NCI-H146 (cell line): ENCODE results near the gene BFSP2.

ENCODE experiments used
- DNase-seq: peaks from one replicate; lab custom pipeline; 2025; lab: John Stamatoyannopoulos, UW

The BFSP2 gene

DNA sequence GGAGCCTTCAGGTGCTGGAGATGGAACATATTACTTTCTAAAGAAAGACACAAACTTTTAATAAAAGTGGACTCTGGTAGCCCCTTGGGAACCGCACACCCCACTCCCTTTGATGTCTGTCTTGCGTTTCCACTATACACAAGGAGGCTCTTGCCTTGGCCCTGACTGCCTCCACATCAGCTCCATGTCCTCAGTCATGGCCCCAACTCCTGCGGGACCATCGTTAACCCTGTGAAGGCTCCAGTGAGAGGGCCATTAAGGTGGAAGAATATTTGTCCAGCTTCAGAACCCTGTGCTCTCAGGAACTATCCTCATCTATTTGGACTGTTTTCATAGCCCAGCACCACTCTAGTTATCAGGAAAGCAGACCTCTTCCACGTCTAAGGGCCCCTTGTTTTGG lies 16.1 kb upstream of the BFSP2 start:
- DNase-seq = no peak

DNA sequence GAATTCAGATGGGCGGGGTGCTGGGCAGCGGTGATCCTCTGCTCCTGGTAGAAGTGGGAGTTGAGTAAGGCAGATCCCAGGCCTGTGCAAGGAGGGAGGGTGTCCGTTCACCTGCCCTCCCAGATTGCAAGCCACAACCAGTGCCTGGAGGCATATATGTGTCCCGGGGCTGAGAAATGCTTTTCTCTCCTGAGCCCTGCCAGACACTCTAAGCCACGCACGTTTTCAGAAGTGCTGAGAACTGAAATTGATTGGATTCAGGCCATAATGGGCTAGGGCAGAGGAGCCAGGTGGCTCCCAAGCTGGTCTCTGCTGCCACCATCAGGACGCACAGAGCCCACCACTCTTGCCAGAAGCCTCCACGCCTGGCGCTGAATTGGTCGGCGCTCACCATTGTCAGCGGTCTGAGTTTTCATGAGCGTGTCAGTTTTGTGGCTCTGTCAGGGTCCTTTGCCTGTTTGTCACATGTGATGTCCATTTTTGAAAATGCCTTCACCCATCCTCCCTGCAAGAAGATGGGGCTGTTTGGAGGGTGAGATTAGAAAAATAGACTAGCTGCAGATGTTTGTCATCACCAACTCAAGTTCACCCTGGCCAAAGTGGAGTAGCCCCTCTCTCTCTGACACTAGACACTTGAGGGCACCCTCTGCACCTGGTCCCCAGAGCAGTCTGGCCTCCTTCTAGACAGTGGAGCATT lies 15.4 kb upstream of the BFSP2 start:
- DNase-seq = peak; percentile 86

DNA sequence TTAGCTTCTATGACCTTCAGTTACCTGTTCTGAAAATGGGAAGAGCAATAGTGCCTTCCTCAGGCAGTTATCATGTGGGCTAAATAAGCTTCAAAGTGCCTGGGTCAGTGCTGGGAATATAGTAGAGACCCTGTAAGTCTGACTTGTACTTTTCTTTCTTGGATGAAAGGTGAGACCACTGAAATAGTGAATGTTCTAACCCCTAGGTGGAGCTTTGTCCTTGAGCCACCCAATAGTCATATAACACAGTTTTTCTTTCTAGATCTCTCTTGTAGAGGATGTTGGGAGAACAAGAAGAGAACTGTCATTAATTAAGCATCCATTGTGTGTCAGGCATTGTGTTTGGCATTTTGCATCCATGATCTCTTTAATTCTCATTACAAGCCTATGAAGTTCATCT lies 13.0 kb upstream of the BFSP2 start:
- DNase-seq = no peak

DNA sequence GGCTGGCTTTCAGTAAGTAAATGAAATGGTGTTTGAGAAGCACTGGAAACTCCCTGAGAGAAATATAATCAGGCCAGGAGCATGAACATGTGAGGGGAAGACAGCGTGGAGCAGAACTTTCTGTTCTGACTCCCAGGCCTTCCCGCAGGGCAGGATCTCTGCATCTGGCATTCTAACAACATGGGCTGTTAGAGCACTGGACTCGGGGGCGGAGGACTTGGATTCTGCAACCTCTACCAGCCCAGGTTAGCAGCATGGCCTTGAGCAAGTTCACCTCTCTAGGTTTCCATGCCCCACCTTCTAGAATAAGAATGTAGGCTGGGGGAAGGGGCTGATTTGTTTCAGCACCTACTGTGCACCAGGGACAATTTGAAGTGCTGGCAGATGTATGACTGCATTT lies 12.5 kb upstream of the BFSP2 start:
- no peak for DNase-seq

DNA sequence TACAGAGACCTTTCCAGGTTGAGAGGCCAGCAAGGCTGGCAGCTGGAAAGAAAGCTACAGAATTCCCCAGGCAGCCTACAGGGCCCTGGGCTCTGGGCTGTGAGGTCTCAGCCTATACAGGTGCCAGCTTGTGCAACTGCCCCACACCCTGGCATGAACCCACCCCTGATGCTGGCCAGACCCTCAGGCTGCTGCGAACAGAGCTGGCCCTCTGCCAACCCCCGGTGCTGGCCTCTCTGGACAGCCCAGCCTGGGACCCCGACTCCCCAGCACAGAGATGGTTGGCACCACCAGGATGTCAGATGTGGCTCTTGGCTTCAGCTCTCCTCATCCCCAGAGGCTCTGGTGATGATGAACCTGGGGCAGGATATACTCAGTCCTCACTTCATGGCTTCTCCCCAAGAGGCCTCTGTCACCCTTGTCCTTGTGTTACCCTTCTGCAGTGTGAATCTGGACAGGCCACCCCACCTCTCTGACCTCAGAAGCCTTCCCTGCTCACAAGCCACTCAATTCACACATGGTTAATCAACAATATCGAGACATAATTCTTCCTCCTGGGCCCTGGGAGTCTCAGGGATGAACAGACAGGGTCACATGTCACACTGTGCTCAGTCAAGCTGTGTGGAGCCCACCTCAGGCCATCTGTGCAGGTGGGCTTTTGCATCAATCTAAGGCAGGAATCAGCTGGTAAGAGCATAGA lies 11.0 kb upstream of the BFSP2 start:
- no peak for DNase-seq

DNA sequence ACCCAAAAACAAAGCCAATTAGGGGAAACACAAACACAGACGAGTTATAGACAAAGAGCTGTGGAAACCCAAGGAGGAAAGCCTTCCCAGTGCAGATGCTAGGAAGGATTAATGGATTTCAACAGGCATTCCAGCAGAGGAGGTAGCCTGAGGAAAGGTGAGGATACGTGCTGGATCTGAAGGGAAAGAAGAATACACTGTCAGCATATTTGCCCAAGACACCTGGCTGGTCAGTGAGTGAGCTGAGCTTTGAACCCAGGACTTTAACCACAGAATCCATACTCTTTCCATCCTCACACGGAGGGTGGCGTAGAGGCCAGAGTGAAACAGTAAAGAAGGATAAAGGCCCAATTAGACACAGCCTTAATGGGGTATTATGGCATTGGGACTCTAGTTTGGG lies 9.1 kb upstream of the BFSP2 start:
- no peak for DNase-seq

DNA sequence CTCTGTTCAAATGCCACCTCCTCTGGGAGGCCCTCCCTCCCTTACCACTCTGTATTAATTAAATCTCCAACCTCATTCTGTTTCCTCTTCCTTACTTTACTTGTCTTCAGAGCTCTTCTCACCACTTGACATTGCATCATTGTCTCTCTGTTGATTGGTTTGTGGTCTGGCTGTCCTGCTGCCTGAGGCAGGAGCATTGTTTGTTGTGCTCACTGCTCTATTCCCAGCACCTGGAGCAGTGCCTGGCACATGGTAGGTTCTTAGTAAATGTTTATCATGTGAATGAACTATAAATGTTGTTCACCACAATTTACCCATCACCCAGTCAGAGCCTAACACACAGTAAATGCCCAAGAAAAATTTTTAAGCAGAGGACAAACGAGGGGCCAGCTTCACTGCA lies 6.7 kb upstream of the BFSP2 start:
- no peak for DNase-seq

DNA sequence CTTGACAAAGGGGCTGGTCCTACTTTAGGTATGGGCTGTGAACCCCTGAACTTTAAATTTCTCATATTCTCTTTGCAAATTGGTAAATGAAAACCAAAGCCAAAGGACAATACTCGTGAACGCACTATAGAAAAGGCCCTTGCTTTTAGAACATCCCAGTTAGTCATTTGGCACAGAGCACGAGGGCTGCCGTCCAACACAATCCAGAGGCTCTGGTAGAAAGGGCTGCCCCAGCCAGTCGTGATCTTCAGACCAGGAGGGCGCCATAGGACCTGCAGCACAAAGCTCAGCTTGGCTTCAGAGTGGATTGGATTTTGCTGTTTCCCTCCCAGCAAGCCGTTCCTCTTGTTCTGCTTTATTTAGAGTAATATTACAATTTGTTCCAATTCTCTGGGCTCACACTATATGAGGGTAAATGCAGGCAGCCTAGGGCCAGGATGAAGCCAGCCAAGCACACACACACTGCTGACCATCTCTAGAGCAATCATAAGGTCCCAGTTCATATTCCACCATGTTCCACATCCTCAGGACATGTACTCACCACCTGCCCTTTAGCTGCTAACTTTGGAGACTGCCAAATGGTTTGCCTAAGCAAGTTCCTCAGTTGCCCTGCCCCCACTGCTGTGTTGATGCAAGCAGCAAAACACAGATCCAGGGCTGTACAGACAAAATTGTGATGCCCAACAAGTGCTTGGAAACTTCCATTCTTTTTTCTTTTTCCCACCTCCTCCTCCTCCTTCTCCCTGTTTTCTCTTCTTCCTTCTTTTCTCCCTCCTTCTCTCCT lies 6.0 kb upstream of the BFSP2 start:
- DNase-seq = no peak

DNA sequence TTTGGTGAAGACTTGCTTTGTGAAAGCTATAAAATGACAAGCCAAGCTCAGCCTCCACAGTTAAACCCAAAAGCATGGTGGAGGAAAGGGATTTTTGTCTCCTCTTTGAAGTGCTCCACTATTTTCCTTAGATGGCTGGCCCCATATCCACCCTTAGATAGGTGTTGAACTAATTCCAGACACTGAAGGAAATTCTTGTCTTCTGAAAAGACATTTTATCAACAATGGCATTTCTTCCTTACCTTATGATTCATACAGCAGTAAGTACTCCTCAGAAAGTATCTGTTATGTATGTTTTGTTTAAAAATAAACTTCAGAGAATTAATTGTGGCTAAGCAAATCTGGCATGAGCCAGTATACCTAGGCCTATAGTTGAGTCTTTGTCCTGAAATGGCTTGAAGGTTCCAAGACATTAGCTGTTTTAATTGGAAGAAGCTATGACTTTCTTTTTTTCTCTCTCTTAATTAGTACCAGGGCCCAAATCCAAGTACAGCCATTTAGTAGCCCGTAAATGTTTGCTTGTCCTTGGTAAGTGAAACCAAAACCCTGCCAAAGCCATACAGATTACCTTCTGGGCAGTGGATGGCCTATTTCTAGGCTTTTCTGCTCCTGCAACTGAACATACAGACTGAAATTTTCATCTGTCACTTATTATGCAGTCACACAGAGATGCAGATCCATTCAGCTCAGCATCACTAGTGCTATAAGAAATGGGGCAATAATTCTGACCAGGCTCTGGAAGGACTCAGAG lies 5.1 kb upstream of the BFSP2 start:
- DNase-seq = no peak

DNA sequence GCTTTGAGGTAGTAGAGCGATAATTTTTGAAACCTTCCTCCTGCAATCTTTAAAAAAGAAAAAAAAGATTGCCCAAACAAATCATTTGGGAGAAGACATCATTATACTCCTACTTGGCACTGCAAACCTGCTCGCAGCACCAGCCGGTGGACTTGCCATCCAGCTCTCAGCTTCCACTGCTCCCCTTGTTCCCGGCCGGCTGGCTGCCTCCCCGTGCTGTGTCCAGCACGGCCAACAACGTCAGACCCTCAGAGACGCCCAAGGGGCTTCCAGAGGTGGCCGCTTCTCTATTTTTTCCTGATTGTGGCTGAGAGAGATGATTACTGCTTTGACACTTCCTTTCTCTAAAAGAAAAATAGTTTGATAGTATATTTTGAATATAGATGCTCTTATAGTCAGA lies 3.0 kb upstream of the BFSP2 start:
- DNase-seq = no peak

DNA sequence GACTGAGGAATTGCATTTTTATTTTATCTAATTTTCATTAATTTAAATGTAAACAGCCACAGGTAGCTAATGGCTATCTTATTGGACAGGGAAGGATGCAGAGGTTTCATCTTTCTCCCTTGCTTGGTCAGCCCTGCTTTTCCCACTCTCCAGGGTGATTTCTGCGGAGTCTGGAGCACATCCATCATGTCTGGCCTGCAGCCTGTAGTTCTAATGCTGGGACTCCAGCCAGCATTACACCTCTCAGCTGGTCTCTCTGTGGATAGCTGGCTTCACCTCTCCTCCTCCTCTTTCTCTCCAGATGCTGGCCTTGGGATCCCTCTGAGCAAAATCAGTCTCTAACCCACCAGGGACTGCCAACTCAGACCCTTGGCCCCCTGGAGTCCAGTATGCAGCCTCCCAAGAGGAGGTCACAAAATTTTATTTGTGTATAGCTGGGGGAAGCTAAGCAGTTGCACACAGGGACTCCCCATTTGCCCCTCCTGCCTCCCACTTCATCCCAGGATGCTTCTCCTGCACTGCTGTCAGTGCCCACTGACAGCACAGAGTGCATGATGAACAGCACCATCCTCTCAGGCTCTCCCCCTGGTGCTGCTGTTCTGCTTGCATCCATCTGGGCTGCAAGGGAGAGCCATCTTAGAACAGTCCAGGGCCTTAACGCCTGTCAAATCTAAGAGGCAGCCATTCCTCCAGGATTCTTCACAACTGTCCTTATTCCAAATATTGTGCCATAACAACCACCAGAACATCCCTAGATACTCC lies 1.7 kb downstream of the BFSP2 start:
- no peak for DNase-seq

DNA sequence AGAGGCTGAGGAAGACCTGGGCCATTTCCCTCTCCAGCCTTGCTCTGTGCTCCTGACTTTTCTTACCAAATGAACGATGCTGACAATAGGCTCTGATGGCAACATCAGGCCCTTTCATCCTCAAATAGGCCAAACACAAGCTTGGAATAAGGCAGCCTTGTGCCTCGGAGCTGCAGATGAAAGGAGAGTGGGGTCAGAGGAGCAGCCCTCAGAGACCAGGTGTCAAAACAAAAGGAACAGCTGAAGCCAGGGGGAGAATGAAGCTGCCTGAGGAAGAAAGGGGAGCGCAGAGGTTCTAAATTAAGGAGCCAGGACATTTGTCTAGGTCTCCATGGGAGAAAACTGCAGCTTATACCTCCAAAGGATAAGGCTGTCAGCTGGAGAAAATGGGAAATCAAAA lies 5.1 kb downstream of the BFSP2 start:
- peak; percentile 83 for DNase-seq

DNA sequence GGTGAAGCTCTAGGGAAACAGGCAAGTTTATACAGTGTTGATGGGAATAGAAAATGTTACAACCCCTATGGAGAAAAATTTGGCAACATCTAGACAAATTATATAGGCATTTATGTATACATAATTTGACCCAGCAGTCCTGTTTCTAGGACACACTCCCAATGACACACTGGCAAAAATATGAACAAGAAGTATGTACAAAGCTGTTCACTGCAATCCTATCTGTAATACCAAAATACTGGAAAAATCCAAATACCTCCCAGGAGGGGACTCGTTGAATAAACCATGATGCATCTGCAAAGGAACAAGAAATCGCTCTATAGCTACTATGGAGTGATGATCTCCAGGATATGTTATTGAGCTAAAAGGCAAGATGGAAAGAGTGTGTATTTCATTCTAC lies 8.5 kb downstream of the BFSP2 start:
- DNase-seq = no peak

DNA sequence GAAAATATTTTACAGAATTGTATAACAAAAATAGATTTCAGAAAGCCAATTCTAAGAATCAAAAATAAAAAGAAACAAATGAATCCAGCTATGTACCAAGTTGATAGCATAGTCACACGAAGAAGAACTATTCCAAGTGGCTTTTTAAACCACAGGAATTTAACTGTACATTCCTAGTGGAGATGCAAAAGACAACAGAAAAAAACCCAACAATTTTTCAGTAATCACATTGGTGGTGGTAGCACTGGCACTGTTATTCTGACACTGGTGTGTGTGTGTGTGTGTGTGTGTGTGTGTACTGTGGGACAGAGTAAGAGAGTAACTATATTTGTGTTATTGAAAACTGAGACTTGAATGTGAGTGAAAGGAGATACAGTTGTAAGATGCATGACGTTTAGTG lies 9.1 kb downstream of the BFSP2 start:
- DNase-seq = no peak

DNA sequence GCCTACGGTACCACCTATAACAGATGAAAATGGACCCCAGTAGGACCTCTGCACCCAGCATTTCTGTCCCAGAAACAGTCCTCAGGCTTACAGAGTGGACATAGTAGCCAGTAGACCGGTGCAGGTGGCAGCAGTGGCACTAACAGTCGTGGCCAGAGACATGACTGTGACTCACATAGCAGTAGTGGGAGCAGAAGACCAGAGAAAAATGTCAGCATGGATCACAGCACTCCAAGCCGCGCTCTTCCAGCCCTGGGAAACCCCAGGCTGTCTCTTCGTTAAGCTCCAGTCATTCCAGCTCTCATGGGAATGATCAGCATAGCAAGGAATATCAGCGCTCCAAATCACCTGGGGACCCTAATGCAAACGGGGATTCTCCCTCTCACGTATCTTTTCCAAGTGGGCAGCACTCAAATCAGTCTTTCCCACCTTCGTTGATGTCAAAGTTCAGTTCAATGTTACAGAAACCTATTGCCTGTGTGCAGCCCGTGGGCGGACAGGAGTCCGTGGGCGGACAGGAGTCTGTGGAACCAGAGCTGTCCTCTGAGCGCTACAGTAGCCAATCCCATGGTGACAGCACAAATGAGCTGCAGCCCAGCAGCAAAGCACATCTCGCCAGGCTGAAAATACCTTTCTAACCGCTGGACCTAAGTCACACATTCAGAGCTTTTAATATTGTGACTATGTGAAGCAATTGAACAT lies 10.5 kb downstream of the BFSP2 start:
- no peak for DNase-seq

DNA sequence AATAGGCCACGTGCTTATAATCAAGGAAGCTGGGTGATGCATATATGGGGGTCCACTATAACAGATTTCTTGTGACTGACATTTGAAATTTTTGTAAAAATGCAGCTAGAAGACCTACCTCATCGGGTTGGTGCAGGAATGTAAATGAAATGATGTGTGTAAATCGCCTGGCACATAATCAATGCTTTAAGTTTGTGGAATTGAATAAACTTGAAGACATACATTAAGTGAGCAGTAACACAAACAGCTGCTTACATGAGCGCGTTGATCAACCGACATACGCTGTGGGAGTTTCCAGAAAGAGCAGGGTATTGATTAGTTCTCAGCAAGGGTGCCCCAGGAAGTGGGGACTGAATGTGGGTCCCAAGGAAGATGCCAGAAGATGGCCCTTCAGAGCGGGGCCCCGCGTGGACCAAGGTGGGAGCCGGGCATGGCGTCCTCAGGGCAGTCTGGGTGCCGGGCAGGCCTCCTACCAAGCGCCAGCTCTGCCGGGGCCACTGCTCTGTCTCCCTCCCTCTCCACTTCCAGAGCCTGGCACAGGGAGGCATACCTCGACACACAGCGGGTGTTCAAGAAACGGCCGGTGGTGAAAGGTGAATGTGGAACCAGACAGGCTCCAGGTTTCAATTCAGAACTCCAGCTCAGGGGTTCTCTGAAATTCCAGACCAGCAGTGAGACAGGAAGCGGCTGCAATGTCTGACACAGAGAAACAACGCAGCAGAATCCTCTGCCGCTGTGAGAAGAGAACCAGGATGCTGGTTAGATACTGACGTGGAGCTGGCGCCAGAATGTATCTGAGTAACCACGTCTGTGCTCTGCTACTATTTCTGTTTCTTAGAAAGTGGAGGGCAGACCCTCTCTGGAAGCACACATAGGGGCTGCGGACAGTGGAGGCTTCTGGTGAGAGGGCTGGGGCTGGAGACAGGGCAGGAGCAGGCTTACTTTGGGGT lies 12.6 kb downstream of the BFSP2 start:
- DNase-seq = peak; percentile 37

DNA sequence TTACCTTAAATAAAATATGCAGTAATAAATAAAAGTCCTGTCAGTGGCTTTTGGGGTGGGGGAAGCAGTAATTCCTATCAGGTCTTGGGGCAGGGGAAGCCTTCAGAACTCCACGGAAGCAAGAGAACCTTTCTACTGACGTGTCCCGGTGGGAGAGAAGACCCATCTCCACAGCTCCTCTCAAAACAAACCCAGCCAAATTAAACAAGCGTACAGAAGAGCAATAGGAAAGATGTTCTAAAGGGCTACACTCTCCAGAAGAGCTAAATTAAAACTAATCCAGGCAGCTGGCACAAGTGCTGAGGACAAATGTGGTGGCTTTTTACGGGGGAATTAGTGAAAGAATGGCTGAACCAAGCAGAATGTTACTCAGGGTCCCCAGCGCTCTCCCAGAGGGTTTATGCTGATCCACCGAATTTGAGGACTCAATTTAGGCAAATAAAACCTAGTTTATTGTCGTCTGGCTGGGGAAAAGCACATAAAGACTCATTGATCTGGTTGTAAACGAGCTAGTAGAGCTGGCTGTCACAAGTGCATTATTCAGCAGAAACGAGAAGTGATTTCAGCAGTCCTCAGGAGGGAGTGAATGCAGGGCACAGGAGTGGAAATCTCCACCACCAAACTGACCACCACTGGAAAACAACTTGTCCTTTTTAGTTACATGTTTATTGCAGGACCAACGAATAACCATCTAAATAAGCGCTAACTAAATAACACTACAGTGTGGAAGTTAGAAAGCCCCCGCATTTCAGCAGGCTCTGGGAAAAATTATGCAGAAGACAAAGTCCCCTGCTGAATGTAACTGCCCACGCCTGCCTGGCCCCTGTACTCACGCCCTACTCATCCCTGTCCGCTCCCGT lies 13.5 kb downstream of the BFSP2 start:
- peak; percentile 53 for DNase-seq

DNA sequence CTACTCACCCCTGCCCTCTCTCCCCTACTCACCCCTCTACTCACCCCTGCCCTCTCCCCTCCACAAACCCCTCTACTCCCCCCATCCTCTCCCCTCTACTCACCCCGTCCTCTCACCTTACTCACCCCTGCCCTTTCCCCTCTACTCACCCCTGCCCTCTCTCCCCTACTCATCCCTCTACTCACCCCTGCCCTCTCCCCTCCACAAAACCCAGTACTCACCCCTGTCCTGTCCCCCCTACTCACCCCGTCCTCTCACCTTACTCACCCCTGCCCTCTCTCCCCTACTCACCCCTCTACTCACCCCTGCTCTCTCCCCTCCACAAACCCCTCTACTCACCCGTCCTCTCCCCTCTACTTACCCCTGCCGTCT lies 14.2 kb downstream of the BFSP2 start:
- DNase-seq = no peak

DNA sequence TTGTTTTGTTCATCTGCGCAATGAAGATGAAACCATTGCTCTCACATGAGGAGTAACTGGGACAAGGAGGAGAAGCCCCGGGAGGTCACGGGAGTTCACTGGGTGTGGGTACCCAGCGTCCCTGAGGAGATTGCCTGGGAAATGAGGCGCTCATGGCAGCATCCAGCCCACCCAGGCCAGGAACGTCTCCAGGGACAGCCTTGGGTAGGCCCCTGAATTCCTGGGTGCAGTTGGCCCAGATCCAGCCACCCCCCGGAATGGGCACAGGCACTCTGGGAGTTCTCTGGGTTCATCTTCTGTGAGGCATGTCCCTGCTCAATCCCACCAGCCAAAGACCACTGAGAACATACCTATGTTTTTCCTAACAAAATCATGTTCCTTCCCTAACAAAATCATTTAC lies 18.5 kb downstream of the BFSP2 start:
- no peak for DNase-seq
